ENCODE data around the gene FANCM. TPM values are rescaled to one million over a fixed set of nuclear protein-coding genes. Genes with fewer than 3 reads are reported as not detected.
A peak's percentile ranks its signal among the peaks of the same experiment; 100 is the strongest.
"Not testable (repeated sequence)": the region's sequence is repeated elsewhere in the genome, so short reads cannot be mapped to it uniquely, and the experiment has no call there.

FANCM gene
- total RNA-seq, 1 donor from 2014 or later = 3.5 TPM

DNA sequence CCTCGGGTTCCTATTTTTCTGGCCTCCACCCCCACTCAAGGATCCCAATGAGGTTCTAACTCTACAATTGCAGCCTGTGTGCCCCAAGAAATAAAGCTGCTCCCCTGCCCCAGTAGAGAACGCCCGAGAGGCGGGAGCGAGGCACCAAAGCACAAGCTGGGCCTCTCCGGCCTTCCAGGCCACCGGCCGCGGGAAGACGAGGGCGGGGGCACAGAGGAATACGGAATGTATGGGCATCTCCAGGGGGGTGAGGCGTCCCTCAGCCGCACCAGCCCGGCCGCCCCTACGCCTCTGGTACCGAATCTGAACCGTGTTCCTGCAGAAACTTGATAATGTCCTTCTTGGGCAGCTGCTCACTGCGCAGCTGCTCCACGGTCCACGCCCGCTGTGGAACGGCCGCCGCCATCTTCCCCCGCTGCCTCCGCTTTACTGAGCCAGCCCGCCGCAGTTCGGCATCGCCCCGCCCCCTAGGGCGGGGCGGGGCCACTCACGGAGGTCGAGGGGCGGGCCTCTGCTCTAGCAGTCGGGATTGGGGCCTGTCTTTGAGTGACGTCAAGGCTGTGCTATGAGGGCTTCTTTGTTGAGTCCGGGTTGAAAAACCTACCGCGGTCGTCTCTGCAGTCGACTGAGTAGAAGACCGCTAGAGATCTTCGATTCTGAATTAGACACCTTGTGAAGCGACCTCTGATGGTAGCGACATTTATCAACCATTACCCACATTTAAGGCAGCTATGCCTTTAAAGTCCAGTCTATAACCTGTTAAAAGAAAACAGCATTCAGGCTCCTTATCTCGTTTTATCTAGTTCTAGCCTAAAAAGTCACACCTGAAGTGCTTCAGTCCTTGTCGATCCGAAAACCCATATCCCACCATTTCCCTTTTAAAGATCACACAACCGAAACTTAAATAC is 1.4 kb upstream of the FANCM start, which contains the start of gene FKBP3:
Gene FKBP3 (minus strand): TSS at position 431 of the 908 bp plus-strand sequence. CDS start 25 bp downstream, at position 406.
- intact Hi-C loops (cut with DNase I) = loop anchor here (1.0 to 5.0 kb wide), 5 partner anchors 50 to 222 kb away; partner anchors contain the start of genes MIS18BP1, PRPF39 and TOGARAM1
- DNase-seq (ENCODE audit: missing footprints) = peak; percentile 98
- ATAC-seq = peak; percentile 99

DNA sequence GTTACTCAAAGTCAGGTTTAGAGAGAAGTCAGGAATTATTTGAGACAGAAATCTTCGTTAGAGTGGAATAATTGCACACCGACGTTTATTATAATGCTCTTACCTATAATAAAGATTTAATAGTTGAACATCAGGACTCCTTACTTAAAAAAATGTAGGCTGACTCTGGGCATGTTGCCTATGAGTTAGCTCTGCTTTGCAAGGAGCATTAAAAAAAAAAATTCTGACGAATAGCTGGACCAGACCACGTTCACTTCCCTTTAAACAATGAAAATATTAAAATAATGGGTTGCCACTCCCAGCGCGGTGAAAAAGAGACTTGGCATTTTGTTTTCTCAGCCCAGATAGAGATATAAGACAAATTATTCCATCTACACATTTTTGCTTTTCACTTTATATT is 574 bp upstream of the FANCM start:
- intact Hi-C loops (cut with DNase I) = loop anchor here (2.0 kb wide), 2 partner anchors 50 to 222 kb away; partner anchors contain the start of gene PRPF39
- DNase-seq (ENCODE audit: missing footprints) = no peak
- ATAC-seq = no peak

DNA sequence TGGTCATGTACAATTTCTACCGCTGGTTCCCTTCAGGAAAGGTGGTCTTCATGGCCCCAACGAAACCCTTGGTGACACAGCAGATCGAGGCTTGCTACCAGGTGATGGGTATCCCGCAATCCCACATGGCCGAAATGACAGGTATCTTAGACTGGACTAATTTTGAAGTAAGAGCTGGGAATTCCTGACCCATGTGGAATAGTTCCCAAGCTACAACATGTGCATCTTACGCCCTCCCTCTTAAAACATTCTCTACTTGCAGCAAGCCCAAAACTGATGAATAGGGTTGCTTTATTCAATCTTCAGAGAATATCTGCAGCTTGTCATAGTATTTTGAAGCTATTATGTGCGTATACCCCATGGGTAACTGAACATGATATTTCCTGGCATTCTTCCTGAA is 669 bp downstream of the FANCM start:
- intact Hi-C loops (cut with DNase I) = no loop called here
- ATAC-seq = no peak

DNA sequence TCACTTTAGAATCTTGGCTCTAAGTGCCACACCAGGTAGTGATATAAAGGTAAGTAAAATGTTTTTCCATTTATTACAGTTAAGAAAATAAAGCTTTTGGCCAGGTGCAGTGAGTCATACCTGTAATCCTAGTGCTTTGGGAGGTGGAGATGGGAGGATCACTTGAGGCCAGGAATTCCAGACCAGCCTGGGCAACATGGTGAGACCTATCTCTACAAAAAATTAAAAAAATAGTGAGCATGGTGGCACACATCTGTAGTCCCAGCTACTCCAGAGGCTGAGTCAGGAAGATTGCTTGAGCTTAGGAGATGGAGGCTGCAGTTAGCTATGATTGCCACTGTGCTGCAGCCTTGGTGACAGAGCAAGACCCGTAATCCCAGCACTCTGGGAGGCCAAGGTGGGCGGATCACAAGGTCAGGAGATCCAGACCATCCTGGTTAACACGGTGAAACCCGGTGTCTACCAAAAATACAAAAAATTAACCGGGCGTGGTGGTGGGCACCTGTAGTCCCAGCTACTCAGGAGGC is 5.0 kb downstream of the FANCM start:
- ATAC-seq = no peak
- intact Hi-C loops (cut with DNase I) = no loop called here
- no peak for DNase-seq (ENCODE audit: missing footprints)

More for the DNA sequence above, 669 bp downstream of the FANCM start:
- DNase-seq (ENCODE audit: missing footprints) = no peak

DNA sequence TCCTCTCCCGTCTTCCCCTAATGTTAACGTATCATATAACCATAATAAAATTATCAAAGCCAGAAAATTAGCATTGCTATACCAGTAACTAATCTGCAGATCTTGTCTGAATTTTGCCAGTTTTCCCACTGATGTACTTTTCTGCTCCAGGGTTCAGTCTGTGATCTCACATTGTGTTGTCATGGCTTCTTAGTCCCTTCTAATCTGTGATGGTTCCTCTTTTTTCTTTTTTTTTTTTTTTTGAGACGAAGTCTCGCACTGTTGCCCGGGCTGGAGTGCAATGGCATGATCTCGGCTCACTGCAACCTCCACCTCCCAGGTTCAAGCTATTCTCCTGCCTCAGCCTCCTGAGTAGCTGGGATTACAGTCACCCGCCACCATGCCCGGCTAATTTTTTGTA is 6.4 kb downstream of the FANCM start:
- ATAC-seq; intact Hi-C loops (cut with DNase I); DNase-seq (ENCODE audit: missing footprints): not testable (repeated sequence)

DNA sequence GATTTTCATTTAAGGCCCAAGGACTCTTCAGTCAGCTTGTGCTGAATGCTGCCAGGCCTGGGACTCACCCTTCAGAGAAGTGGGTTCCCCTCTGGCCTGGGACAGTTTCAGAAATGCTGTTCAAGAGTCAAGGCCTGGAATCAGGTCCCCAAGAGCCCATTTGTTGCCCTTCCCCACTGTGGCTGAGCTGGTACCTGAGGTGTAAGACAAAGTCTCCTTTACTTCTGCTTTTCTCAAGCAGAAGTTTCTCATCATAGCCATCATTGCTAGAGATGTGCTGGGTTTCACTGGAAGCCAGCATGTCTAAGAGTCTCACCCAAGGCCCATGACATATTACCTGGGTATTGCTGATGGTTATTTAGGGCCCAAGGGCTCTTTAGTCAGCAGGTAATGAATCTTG is 8.9 kb downstream of the FANCM start:
- intact Hi-C loops (cut with DNase I) = no loop called here
- no peak for DNase-seq (ENCODE audit: missing footprints)
- no peak for ATAC-seq

DNA sequence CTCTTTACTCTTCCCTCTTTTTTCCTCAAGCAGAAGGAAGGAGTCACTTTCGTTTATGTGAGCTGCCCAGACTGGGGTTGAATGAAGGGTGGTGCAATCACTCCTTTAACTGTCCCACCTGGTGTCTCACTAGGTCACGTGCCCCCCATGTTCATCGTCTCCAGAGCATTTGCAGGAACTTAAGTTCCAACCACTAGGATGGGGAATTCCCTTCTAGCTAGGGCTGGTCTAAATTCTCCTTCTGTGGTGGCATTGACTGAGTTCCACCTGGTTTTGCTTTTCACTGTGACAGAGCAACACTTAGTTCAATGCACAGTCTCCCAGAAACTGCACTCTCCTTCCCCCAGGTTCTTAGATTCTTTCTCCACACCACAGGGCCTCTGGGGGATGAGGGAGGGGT is 9.5 kb downstream of the FANCM start:
- ATAC-seq (no peak), DNase-seq (ENCODE audit: missing footprints) (no peak)
- intact Hi-C loops (cut with DNase I) = no loop called here

DNA sequence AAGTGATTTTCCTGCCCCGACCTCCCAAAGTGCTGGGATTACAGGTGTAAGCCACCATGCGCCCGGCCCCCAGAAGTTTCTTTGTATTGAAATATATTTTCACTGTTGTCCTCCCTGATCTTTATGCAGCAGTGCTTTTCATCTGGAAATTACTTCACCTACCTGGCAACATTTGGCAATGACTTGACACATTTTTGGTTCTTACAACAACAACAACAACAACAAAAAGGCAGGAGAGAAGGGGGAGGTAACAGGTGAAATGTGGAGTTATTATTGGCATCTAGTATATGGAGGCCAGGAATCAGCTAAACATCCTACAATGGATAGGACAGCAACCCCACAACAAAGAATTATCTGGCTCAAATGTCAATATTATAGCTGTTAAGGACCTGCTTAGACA is 13.9 kb downstream of the FANCM start:
- DNase-seq (ENCODE audit: missing footprints) = no peak
- intact Hi-C loops (cut with DNase I) = no loop called here

DNA sequence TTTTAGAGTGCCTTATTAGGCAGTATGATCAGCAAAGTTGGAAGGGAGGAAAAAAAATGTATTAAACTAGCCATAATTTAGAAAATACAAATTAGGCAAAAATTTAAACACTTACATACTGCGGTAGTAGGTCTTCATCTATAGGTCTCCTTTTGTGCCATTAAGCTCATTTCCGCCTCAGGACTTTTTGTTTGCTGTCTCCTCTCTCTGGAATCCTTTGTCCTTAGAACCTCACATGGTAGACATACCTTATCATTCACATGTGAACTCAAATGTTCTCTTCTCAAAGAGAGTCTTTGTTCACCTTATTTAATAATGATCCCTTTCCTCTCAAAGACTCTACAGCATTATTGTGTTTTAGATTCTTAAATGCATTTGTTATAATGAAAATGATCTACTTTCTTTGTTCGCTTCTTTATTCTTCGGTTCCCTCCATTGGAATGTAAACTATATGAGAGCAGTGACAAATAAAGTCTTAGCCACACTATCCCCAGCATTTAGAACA is 14.7 kb downstream of the FANCM start:
- ATAC-seq (no peak), DNase-seq (ENCODE audit: missing footprints) (no peak)
- intact Hi-C loops (cut with DNase I) = no loop called here

More for the DNA sequence above, 13.9 kb downstream of the FANCM start:
- no peak for ATAC-seq

DNA sequence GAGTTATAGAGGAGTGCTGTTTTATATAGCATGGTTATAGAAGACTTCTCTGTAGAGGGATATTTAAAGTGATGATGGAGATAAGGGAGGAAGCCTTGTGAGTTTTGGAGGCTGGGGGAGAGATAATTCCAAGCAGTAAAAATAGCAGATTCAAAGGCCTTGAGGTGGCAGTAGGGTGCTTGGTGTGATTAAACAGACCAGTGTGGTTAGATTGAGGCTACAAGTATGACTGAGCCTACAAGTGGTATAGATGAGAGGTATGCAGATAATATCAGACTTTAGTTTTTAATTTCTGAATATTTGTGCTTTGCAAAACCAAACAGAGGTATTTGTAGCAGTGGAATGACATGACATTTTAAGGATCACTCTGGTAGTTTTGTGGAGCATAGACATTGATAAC is 20.3 kb downstream of the FANCM start:
- intact Hi-C loops (cut with DNase I) = no loop called here
- ATAC-seq (no peak), DNase-seq (ENCODE audit: missing footprints) (no peak)

DNA sequence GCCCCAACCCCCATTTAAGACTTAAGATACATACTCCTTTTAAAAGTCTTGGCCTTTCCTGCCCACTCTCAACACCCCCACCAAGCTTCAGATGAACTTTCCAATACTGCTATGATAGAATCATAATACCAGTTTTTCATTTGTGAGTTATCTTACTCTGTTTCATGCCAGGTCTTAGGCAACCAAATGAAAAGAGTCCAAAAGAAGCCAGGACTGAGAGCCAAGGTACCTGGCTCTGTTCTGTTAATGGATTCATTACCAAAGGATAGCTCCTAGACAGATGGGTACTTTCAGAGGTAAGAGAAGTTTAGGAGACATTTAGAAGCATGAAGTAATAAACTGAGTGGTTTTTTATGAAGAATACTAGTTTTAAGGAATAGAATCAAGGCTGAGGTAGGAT is 34.2 kb downstream of the FANCM start:
- intact Hi-C loops (cut with DNase I) = no loop called here
- DNase-seq (ENCODE audit: missing footprints) = no peak
- ATAC-seq = no peak

DNA sequence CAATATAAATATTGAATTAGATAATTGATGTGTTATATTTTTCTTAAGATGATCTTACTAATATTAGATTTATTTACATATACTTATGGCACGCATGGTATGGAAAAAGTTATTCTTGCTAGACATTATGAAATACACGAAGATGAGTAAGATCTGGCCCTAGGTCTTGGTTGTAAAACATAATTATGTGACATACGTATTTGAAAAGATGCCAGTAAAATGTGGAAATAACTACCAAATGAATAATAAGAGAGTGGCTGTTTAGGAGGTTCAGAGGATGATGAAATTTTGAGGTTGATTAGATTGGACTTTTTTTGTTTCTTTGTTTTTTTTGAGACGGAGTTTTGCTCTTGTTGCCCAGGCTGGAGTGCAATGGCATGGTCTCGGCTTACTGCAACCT is 41.3 kb downstream of the FANCM start:
- intact Hi-C loops (cut with DNase I) = no loop called here
- no peak for ATAC-seq

DNA sequence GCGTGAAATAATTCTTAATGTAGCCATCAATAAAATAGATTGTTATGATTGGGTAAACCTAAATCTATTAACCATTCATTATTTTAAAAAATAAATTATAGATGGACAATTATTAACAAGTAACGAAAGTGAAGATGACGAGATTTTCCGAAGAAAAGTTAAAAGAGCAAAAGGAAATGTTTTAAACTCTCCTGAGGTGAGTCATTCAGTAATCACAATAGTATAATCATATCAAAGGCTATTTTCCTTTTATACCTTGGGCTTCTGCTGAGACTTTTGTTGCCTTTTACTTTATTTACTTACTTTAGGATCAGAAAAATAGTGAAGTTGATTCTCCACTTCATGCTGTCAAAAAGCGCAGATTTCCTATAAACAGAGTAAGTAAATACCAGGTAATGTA is 45.6 kb downstream of the FANCM start:
- DNase-seq (ENCODE audit: missing footprints) (no peak), ATAC-seq (no peak)
- intact Hi-C loops (cut with DNase I) = no loop called here

More for the DNA sequence above, 41.3 kb downstream of the FANCM start:
- no peak for DNase-seq (ENCODE audit: missing footprints)

DNA sequence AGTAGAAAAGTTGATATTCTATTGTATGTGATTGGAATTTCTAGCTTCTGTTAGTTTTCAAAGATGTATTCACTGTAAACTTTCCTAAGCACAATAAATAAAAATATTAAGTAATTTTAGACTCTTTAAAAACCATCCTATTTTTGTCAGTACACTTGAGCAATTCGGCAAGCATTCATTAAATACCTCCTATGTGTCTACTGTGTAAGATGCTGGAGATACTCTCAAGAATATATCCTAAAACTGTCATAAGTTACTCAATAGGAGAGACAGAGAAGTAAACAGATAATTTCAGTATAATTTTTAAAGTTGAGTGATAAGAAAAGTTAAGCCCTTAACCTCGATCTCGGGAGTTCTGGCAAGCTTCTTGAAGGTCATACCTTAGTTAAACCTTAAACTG is 46.1 kb downstream of the FANCM start:
- ATAC-seq = no peak
- intact Hi-C loops (cut with DNase I) = no loop called here
- no peak for DNase-seq (ENCODE audit: missing footprints)

DNA sequence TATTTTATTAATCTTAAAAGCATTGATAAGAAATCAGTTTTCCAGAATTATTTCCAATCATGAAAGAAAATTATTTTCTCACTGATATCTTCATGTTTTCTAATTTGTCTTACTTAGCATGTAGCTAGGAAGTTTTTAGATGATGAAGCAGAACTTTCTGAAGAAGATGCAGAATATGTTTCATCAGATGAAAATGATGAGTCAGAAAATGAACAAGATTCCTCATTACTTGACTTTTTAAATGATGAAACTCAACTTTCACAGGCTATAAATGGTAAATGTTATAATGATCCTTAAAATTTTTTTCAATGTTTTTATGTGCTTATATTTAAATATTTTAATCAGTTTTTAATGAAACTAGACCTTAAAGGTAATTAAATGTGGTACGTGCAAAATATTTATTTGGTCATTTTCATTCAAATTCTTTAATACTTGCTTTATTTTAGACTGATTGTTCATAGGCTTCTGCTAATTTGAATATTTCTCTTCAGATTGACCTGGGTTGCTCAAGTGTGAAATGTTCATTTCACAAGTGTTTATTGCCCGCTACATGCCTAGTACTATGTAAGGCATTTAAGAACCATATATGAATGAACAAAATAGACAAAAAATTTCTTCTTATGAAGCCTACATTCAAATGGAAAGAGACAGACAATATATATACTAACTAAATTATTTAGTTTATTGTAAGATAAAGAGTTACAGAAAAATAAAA is 49.5 kb downstream of the FANCM start:
- DNase-seq (ENCODE audit: missing footprints) (no peak), ATAC-seq (no peak)
- intact Hi-C loops (cut with DNase I) = no loop called here

DNA sequence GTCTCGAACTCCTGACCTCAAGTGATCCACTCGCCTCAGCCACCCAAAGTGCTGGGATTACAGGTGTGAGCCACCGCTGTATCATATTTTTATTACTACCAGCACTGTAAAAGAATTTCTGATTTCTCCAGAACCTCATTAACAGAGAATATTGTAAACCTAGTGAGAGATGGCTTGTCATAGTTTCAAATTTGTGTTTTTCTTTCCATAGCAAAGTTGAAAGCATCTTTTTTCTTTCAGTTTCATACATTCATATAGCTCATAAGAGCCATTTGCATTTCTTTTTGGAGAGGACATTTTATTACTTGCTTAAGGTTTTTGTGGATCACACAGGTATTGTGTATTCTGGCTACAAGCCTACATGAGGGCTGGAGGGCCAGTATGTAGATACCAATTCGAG is 59.2 kb downstream of the FANCM start:
- intact Hi-C loops (cut with DNase I) = no loop called here
- ATAC-seq (no peak), DNase-seq (ENCODE audit: missing footprints) (no peak)

DNA sequence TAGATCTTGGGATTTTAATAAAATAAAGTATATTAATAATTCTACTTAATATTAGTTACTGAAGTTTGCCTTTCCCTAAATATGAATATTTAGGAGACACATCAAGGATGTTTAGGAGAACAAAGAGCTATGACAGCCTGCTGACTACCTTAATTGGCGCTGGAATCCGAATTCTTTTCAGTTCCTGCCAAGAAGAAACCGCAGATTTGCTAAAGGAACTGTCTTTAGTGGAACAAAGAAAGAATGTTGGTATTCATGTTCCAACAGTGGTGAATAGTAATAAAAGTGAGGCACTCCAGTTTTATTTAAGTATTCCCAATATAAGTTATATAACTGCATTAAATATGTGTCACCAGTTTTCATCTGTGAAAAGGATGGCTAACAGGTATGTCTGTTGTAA is 62.8 kb downstream of the FANCM start:
- DNase-seq (ENCODE audit: missing footprints) (no peak), ATAC-seq (no peak)
- intact Hi-C loops (cut with DNase I) = no loop called here

DNA sequence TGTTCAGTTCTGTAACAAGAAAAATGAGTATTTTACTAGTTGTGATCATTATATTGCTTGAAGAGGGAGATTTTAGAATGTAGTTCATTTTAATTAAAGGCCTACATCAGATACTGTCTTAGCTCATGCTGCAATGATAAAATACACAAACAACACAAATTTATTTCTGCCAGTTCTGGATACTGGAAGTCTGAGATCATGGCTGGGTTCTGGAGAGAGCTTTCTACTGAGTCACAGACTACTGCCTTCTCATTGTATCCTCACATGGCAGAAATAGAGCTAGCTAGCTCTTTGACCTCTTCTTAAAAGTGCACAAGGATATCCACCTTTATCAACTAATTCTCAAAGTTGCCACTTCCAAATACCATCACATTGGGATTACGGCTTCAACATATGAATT is 63.5 kb downstream of the FANCM start:
- DNase-seq (ENCODE audit: missing footprints) (no peak), ATAC-seq (no peak)
- intact Hi-C loops (cut with DNase I) = no loop called here

DNA sequence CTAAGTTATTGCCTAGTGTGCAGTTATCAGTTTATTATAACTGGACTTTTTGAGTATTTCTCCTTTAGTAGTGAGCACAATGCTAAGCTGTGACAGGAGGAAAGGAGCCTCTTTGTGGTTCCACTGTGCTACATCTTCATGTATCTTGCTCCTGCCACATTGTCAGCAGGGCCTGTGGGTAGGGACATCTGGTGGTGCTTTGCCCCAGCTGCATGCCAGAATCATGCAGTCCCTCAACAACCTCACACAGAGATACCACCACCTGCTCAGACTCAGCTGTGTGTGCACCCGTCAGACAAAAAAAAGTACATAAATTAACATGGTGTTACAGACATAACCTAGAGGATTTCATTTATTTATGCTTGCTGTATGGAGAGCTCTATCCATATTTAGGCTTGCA is 66.2 kb downstream of the FANCM start:
- ATAC-seq = no peak

More for the DNA sequence above, 66.2 kb downstream of the FANCM start:
- intact Hi-C loops (cut with DNase I) = no loop called here
- DNase-seq (ENCODE audit: missing footprints) = no peak

Data from Right ventricle myocardium inferior (tissue), 1 donor.